HEK293 (cell line): ENCODE results near the gene PIGH.
"Not testable (repeated sequence)": the region's sequence is repeated elsewhere in the genome, so short reads cannot be mapped to it uniquely, and the experiment has no call there.

ENCODE experiments used
- CTCF ChIA-PET: fragments of 350-600 bp; formaldehyde crosslinking; extraction: SDS; loops from one replicate; lab custom pipeline; 2021; ENCODE audit warnings: antibody characterized with exemption; lab: Yijun Ruan, JAX
- POLR2A ChIA-PET: fragments of 300-600 bp; formaldehyde crosslinking; extraction: SDS; loops from one replicate; lab custom pipeline; 2020; ENCODE audit warnings: antibody characterized with exemption, inconsistent platforms; lab: Yijun Ruan, JAX
- H3K27ac ChIP-seq: fragments of 200-500 bp; sonication (Bioruptor generic); 2 replicates; pipeline ENCODE4 v1.5.1; 2014; ENCODE audit warnings: low read depth, low read length, control low read depth, inconsistent platforms; ENCODE audit errors: extremely low read depth
- H3K36me3 ChIP-seq, 2 experiments: fragments of 200-500 bp in 1 of 2; sonication (Bioruptor generic) in 1 of 2; 1 replicate in 1 of 2; 2 replicates in 1 of 2; pipeline ENCODE4 v1.5.1; 2014 to 2017; ENCODE audit warnings: inconsistent platforms in 2 of 2, low read length in 2 of 2; ENCODE audit not compliant: control insufficient read depth in 2 of 2, insufficient read depth in 1 of 2
- H3K4me1 ChIP-seq: fragments of 200-500 bp; sonication (Bioruptor generic); 2 replicates; pipeline ENCODE4 v1.5.1; 2014; ENCODE audit warnings: mild to moderate bottlenecking, low read length, inconsistent platforms; ENCODE audit not compliant: control insufficient read depth, insufficient read depth
- H3K4me3 ChIP-seq: 2 replicates; pipeline ENCODE4 v1.5.1; 2011; ENCODE audit warnings: low read depth, mild to moderate bottlenecking, control low read depth, low read length, moderate library complexity
- H3K9me3 ChIP-seq: fragments of 200-500 bp; sonication (Bioruptor generic); 2 replicates; pipeline ENCODE4 v1.5.1; 2014; ENCODE audit warnings: low read depth, low read length, inconsistent platforms; ENCODE audit not compliant: control insufficient read depth, insufficient read depth
- MEIS1 ChIP-seq: sonication (generic); formaldehyde crosslinking; IDR thresholded peaks from 2 replicates; pipeline ENCODE4 v1.8.1; 2022; ENCODE audit warnings: missing genetic modification reagents, mild to moderate bottlenecking, borderline replicate concordance
- MYNN ChIP-seq: fragments of 450-650 bp; formaldehyde crosslinking; IDR thresholded peaks from 2 replicates; pipeline ENCODE4 v1.5.1; 2016; ENCODE audit warnings: missing biosample characterization, missing genetic modification characterization, borderline replicate concordance
- PATZ1 ChIP-seq: fragments of 450-650 bp; formaldehyde crosslinking; IDR thresholded peaks from 2 replicates; pipeline ENCODE4 v1.5.1; 2016; ENCODE audit warnings: missing biosample characterization, missing genetic modification characterization
- ZNF214 ChIP-seq: fragments of 450-650 bp; formaldehyde crosslinking; IDR thresholded peaks from 2 replicates; pipeline ENCODE4 v1.5.1; 2017; ENCODE audit warnings: missing biosample characterization, mild to moderate bottlenecking, missing genetic modification characterization, borderline replicate concordance
- ZNF514 ChIP-seq: fragments of 450-650 bp; formaldehyde crosslinking; IDR thresholded peaks from 2 replicates; pipeline ENCODE4 v1.5.1; 2016; ENCODE audit warnings: missing biosample characterization, missing genetic modification characterization
- TF ChIP-seq, protein P1 (sequence below): fragments of 450-650 bp; formaldehyde crosslinking; IDR thresholded peaks from 2 replicates; pipeline ENCODE4 v1.5.1; 2017; ENCODE audit warnings: missing biosample characterization, missing genetic modification characterization
- TF ChIP-seq, protein P2 (sequence below): fragments of 450-650 bp; formaldehyde crosslinking; conservative IDR thresholded peaks from 2 replicates; pipeline ENCODE4 v1.5.1; 2016; ENCODE audit warnings: low read depth, missing biosample characterization, missing genetic modification characterization

Gene PIGH

GRCh38 chr14:67602076-67602475 lies 2.0 kb upstream of the PIGH start (continued):
- TF ChIP-seq, protein P1, sequence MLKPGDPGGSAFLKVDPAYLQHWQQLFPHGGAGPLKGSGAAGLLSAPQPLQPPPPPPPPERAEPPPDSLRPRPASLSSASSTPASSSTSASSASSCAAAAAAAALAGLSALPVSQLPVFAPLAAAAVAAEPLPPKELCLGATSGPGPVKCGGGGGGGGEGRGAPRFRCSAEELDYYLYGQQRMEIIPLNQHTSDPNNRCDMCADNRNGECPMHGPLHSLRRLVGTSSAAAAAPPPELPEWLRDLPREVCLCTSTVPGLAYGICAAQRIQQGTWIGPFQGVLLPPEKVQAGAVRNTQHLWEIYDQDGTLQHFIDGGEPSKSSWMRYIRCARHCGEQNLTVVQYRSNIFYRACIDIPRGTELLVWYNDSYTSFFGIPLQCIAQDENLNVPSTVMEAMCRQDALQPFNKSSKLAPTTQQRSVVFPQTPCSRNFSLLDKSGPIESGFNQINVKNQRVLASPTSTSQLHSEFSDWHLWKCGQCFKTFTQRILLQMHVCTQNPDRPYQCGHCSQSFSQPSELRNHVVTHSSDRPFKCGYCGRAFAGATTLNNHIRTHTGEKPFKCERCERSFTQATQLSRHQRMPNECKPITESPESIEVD (tag by site-specific recombination), result no peak
- TF ChIP-seq MEIS1 (CRISPR knock-in tag) (no peak), PATZ1 (tag by site-specific recombination) (no peak)

DNA sequence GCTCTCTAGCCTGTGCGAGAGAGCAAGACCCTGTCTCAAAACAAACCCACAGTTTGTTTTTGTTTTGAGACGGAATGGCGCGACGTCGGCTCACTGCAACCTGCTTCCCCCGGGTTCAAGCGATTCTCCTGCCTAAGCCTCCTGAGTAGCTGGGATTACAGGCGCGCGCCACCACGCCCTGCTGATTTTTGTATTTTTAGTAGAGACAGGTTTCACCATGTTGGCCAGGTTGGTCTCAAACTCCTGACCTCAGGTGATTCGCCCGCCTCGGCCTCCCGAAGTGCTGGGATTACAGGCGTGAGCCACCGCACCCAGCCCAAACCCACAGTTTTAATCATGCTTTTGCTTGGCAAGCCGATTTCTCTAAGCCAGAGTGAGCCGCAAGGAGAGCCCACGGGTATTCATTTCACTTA lies 500 bp upstream of the PIGH start:
- peak overlapping the region; percentile 95 for H3K4me3 ChIP-seq
- H3K4me1 ChIP-seq, H3K9me3 ChIP-seq, H3K36me3 ChIP-seq: not testable (repeated sequence)
- H3K27ac ChIP-seq, result peak overlapping the region; percentile 76; the same call in 1 of the 2 replicates
- 0 out of 2 replicates have a peak, but pooled peaks have one; percentile 62 for TF ChIP-seq ZNF514 (tag by site-specific recombination)
- TF ChIP-seq, protein P2, sequence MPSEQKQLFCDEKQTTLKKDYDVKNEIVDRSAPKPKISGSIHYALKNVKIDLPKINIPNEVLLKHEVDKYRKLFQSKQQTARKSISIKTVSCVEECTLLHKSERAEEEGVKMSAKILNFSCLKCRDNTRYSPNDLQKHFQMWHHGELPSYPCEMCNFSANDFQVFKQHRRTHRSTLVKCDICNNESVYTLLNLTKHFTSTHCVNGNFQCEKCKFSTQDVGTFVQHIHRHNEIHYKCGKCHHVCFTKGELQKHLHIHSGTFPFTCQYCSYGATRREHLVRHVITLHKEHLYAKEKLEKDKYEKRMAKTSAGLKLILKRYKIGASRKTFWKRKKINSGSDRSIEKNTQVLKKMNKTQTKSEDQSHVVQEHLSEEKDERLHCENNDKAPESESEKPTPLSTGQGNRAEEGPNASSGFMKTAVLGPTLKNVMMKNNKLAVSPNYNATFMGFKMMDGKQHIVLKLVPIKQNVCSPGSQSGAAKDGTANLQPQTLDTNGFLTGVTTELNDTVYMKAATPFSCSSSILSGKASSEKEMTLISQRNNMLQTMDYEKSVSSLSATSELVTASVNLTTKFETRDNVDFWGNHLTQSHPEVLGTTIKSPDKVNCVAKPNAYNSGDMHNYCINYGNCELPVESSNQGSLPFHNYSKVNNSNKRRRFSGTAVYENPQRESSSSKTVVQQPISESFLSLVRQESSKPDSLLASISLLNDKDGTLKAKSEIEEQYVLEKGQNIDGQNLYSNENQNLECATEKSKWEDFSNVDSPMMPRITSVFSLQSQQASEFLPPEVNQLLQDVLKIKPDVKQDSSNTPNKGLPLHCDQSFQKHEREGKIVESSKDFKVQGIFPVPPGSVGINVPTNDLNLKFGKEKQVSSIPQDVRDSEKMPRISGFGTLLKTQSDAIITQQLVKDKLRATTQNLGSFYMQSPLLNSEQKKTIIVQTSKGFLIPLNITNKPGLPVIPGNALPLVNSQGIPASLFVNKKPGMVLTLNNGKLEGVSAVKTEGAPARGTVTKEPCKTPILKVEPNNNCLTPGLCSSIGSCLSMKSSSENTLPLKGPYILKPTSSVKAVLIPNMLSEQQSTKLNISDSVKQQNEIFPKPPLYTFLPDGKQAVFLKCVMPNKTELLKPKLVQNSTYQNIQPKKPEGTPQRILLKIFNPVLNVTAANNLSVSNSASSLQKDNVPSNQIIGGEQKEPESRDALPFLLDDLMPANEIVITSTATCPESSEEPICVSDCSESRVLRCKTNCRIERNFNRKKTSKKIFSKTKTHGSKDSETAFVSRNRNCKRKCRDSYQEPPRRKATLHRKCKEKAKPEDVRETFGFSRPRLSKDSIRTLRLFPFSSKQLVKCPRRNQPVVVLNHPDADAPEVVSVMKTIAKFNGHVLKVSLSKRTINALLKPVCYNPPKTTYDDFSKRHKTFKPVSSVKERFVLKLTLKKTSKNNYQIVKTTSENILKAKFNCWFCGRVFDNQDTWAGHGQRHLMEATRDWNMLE (tag by site-specific recombination), result 0 out of 2 replicates have a peak, but pooled peaks have one; percentile 8
- ChIA-PET POLR2A (interaction anchor here (0.5 to 2.0 kb wide), 19 partner anchors 9 to 219 kb away, joined by 3 to 14 read pairs (median 4); partner anchors contain the start of genes PLEKHH1, RAD51B and RDH11), CTCF (interaction anchor here (0.6 to 2.7 kb wide), 13 partner anchors 10 to 981 kb away, joined by 3 to 15 read pairs (median 7); partner anchors contain the start of gene ATP6V1D)

- Histone ChIP-seq H3K4me3 (no peak overlapping the region), H3K9me3 (no peaks in the 10 kb centered on the region), H3K36me3 (peaks cover 16 to 30% of the 10 kb centered on the region in 2 experiments), H3K4me1 (no peaks in the 10 kb centered on the region), H3K27ac (no peak overlapping the region)
- TF ChIP-seq ZNF214 (tag by site-specific recombination), result no peak
- TF ChIP-seq MYNN, result no peak
- ChIA-PET POLR2A (interaction anchor here (0.5 kb wide), 1 partner anchor 26 kb away, joined by 3 read pairs; no protein-coding TSS in a partner anchor), CTCF (interaction anchor here (0.7 kb wide), 1 partner anchor 427 kb away, joined by 3 read pairs; no protein-coding TSS in a partner anchor)
Observed at GRCh38 chr14:67595392-67595791, 4.7 kb downstream of the PIGH start.

- H3K27ac ChIP-seq, H3K4me3 ChIP-seq, H3K4me1 ChIP-seq, POLR2A ChIA-PET, H3K9me3 ChIP-seq: not testable (repeated sequence)
- CTCF ChIA-PET, result interaction anchor here (0.6 to 1.0 kb wide), 3 partner anchors 80 to 166 kb away, joined by 3 to 4 read pairs (median 3); no protein-coding TSS in a partner anchor
- peaks cover 25 to 46% of the 10 kb centered on the region in 2 experiments for H3K36me3 ChIP-seq
Observed at GRCh38 chr14:67593650-67594049, 6.4 kb downstream of the PIGH start.
